Natural killer cell (primary cell): ENCODE measurements around the gene GLIS1. TPM values are rescaled to one million over a fixed set of nuclear protein-coding genes. Genes with fewer than 3 reads are reported as not detected.

ENCODE experiments used
- ATAC-seq, 3 donors: fragments of 150-1000 bp in 2 of 3; fragments of 200-7000 bp in 1 of 3; cut with Tn5 transposase; 1 replicate in 1 of 3; 2 replicates in 2 of 3; pipeline ENCODE4 v1.10.0; 2021; ENCODE audit warnings: mild to moderate bottlenecking in 2 of 3, moderate library complexity in 2 of 3
- DNase-seq, 2 donors: peaks; one replicate each; pipeline versions ENCODE4 v3.0.0 to v3.0.0-alpha.2; 2013 to 2021; ENCODE audit warnings: mixed read lengths in 1 of 2
- H3K27ac ChIP-seq: one replicate; pipeline ENCODE4 v1.5.1; 2013; ENCODE audit warnings: mild to moderate bottlenecking, low read length
- H3K27me3 ChIP-seq: one replicate; pipeline ENCODE4 v1.6.1; 2013; ENCODE audit warnings: low read length; ENCODE audit not compliant: control insufficient read depth, insufficient read depth
- H3K36me3 ChIP-seq: one replicate; pipeline ENCODE4 v1.6.1; 2013; ENCODE audit warnings: low read length; ENCODE audit not compliant: control insufficient read depth, insufficient read depth
- H3K4me1 ChIP-seq: one replicate; pipeline ENCODE4 v1.6.1; 2013; ENCODE audit warnings: low read length; ENCODE audit not compliant: control insufficient read depth, insufficient read depth
- H3K4me3 ChIP-seq: one replicate; pipeline ENCODE4 v1.5.1; 2013; ENCODE audit warnings: low read length
- H3K9me3 ChIP-seq: one replicate; pipeline ENCODE4 v1.6.1; 2013; ENCODE audit warnings: low read length; ENCODE audit not compliant: control insufficient read depth, insufficient read depth
- H3K27ac Mint-ChIP-seq, 2 donors: one replicate each; pipeline ENCODE4 v1.8.0; 2022; ENCODE audit warnings: mild to moderate bottlenecking in 2 of 2, mixed read lengths in 2 of 2, moderate library complexity in 1 of 2
- H3K27me3 Mint-ChIP-seq, 2 donors: one replicate each; pipeline ENCODE4 v1.8.0; 2022; ENCODE audit warnings: low read depth in 2 of 2, mixed read lengths in 2 of 2
- H3K36me3 Mint-ChIP-seq: one replicate; pipeline ENCODE4 v1.8.0; 2022; ENCODE audit warnings: mixed read lengths
- H3K4me1 Mint-ChIP-seq, 2 donors: one replicate each; pipeline ENCODE4 v1.8.0; 2022; ENCODE audit warnings: mixed read lengths in 2 of 2
- H3K4me3 Mint-ChIP-seq: one replicate; pipeline ENCODE4 v1.8.0; 2022; ENCODE audit warnings: mild to moderate bottlenecking, moderate library complexity, mixed read lengths
- H3K9me3 Mint-ChIP-seq, 2 donors: one replicate each; pipeline ENCODE4 v1.8.0; 2022; ENCODE audit warnings: mixed read lengths in 2 of 2
- CTCF ChIP-seq: fragments of 200-600 bp; IDR thresholded peaks from one replicate; pipeline ENCODE4 v1.8.0; 2022; ENCODE audit warnings: antibody characterized with exemption
- WGBS: methylation state at CpG from one replicate; pipeline ENCODE4 v1.1.7; 2013; ENCODE audit warnings: missing lambda C conversion rate; ENCODE audit not compliant: insufficient coverage; 5-methylcytosine and 5-hydroxymethylcytosine counted together
- intact Hi-C: fragments of 100-400 bp; cut with micrococcal nuclease; formaldehyde crosslinking; loops from one replicate; pipeline ENCODE4 v1.14.2; 2022
- total RNA-seq, 4 donors: library from RNA; stranded (reverse); fragments of 120-200 nt in 1 of 4; gene quantifications; one replicate each; pipeline versions ENCODE4 v1.2.3 to v1.2.4, GENCODE V29; 2013 to 2022

Gene GLIS1
- total RNA-seq, 3 donors from 2014 or later (not counting 1 experiment from before 2014, with no cell fraction given) = not detected

- H3K36me3 Mint-ChIP-seq = no peaks in the 10 kb centered on the region
- peaks cover 0 to 7% of the 10 kb centered on the region in 2 donors for H3K4me1 Mint-ChIP-seq
- DNase-seq = no peak
- ATAC-seq = no peak
- no peak overlapping the region for H3K27ac Mint-ChIP-seq
- intact Hi-C loops = no loop called here
- H3K4me3 Mint-ChIP-seq = no peak overlapping the region
- Histone ChIP-seq H3K4me1 (peaks cover 4% of the 10 kb centered on the region), H3K9me3 (no peaks in the 10 kb centered on the region), H3K27ac (no peak overlapping the region), H3K36me3 (no peaks in the 10 kb centered on the region), H3K27me3 (peaks cover 1% of the 10 kb centered on the region), H3K4me3 (no peak overlapping the region)
- H3K27me3 Mint-ChIP-seq = peaks cover 7 to 18% of the 10 kb centered on the region in 2 donors
- WGBS = 93% methylated on average over 10 of the region's 11 CpGs
- no peaks in the 10 kb centered on the region for H3K9me3 Mint-ChIP-seq
- TF ChIP-seq CTCF = no peak
Measured at GRCh38 chr1:53480678-53481077, 258.3 kb downstream of the GLIS1 start.

- H3K4me1 Mint-ChIP-seq = no peaks in the 10 kb centered on the region
- Histone ChIP-seq H3K36me3 (no peaks in the 10 kb centered on the region), H3K27ac (no peak overlapping the region), H3K27me3 (no peaks in the 10 kb centered on the region), H3K9me3 (no peaks in the 10 kb centered on the region), H3K4me3 (no peak overlapping the region), H3K4me1 (no peaks in the 10 kb centered on the region)
- no peaks in the 10 kb centered on the region for H3K36me3 Mint-ChIP-seq
- H3K27ac Mint-ChIP-seq = no peak overlapping the region
- TF ChIP-seq CTCF = no peak
- no peaks in the 10 kb centered on the region for H3K9me3 Mint-ChIP-seq
- intact Hi-C loops = no loop called here
- ATAC-seq = no peak
- WGBS = 90% methylated on average over 1 of the region's 2 CpGs
- no peak for DNase-seq
- H3K27me3 Mint-ChIP-seq = peaks cover 7 to 10% of the 10 kb centered on the region in 2 donors
- H3K4me3 Mint-ChIP-seq = no peak overlapping the region
Measured at GRCh38 chr1:53478502-53478818, 260.5 kb downstream of the GLIS1 start.

GRCh38 chr1:53477651-53478501, 261.1 kb downstream of the GLIS1 start:
- intact Hi-C loops = no loop called here

More at GRCh38 chr1:53477651-53478501, 261.1 kb downstream of the GLIS1 start:
- ATAC-seq = no peak
- peaks cover 7 to 10% of the 10 kb centered on the region in 2 donors for H3K27me3 Mint-ChIP-seq
- no peaks in the 10 kb centered on the region for H3K27me3 ChIP-seq
- H3K9me3 Mint-ChIP-seq = no peaks in the 10 kb centered on the region
- no peak overlapping the region for H3K4me3 Mint-ChIP-seq
- no peak overlapping the region for H3K27ac ChIP-seq
- no peak overlapping the region for H3K27ac Mint-ChIP-seq
- no peaks in the 10 kb centered on the region for H3K36me3 Mint-ChIP-seq
- no peaks in the 10 kb centered on the region for H3K4me1 ChIP-seq
- no peaks in the 10 kb centered on the region for H3K4me1 Mint-ChIP-seq
- no peak for TF ChIP-seq CTCF
- no peak for DNase-seq
- H3K4me3 ChIP-seq = no peak overlapping the region
- H3K36me3 ChIP-seq = no peaks in the 10 kb centered on the region
- 93% methylated on average over 12 of the region's 12 CpGs for WGBS
- no peaks in the 10 kb centered on the region for H3K9me3 ChIP-seq
